ENCODE results near the gene ZNF213.
A peak's percentile ranks its signal among the peaks of the same experiment; 100 is the strongest.

ZNF213 gene, protein sequence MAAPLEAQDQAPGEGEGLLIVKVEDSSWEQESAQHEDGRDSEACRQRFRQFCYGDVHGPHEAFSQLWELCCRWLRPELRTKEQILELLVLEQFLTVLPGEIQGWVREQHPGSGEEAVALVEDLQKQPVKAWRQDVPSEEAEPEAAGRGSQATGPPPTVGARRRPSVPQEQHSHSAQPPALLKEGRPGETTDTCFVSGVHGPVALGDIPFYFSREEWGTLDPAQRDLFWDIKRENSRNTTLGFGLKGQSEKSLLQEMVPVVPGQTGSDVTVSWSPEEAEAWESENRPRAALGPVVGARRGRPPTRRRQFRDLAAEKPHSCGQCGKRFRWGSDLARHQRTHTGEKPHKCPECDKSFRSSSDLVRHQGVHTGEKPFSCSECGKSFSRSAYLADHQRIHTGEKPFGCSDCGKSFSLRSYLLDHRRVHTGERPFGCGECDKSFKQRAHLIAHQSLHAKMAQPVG

DNA sequence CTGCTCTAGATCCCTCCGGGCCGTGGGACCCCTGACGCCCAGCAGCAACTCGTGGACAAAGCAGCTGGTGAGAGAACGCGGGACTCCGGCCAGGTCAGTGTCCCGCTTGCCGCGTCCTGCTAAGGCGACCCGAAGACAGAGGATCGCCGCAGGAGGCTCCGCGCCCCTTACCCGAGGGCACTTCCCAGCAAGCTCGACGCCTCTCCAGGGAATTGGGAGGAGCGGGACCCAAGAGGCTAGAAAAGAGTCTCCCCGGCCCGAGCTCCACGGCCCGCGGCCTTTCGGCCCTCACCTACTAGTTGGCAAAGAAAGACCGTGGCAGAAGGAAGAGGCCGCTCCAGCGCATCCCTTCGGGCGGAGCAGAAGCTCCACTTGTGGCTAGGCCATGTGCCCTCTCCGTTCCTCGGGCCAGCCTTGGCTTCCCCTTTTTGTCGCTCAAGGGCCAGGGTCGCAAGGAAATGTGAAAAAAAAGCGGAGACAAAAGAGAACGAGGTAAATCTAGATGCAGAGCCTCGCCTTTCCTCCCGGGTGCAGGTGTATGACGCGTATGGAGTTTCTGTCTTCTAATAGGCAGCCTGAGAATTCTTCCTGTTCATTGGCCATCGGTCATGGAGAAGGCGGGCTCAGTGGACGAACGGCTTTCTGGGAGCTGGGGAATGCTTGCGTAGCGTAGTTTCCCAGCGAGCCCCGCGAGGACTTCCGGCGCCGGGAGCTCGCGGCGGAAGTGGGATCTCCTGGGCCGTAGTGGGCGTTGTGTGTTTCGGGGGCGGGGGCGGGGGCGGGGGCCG, at the start of gene ZNF213:
ZNF213 (plus strand) TSS at position 692 of the 788 bp plus-strand sequence. CDS start 2,252 bp downstream, outside the sequence.
- DNase-seq (ENCODE audit: low read depth in 2 of 2), result peak; percentile 78 to 83

DNA sequence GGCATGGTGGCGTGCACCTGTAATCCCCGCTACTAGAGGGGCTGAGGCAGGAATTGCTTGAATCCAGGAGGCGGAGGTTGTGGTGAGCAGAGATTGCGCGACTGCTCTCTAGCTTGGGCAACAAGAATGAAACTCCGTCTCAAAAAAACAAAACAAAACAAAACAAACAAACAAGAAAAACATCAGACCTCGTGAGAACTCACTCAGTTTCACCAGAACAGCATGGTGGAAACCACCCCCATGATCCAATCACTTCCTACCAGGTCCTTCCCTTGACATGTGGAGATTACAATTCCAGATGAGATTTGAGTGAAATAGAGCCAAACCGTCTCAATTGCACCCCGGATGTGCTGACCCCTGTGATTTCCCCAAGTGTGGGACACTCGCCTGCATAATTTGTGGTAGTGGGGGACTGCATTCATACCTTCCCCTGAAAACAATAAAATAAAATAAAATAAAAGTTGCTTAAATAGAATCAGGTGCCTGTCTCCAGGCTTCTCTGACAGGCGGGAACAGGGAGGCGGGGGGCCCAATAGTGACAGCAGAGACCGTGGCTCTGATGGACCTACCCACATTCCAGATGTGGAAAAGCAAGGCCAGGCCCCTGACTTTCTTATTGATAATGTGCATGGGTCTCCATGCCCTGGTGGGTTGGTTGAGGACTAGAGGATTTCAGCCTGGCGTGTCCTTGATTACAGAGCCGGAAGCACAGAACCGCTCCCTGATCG, 48.8 kb upstream of the ZNF213 start:
- no peak for DNase-seq (ENCODE audit: low read depth in 2 of 2)

DNA sequence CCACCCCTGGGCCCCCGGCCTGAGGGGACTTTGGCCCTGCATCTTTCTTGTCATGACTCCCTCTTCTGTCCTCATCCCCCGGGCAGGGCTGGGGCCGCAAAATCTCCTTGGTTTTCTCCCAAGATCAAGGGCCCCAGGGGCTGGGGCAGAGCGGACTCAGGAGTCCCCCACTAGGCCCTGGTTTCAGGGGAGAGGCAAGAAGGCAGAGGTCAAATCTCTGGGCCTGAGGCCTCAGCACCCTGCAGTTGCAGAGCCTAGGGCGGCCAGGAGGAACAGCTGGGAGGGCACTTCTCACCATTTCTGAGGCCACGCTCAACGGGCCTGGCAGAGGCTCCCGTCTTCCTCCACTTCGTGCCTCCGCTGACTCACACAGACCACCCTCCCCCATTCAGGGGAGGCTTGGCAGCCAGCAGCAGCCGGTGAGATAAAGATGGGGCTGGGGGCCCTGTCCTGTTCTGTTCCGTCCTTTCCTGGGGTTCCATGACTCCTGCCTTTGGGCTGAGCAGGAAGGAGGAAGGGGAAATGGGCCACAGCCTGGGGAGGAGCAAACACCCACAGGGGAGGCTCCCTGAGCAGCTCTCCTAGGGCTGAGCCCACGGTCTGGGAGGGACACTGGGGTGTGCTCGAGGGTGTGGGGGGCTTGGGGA, 48.1 kb upstream of the ZNF213 start:
- DNase-seq (ENCODE audit: low read depth in 2 of 2), result no peak

DNA sequence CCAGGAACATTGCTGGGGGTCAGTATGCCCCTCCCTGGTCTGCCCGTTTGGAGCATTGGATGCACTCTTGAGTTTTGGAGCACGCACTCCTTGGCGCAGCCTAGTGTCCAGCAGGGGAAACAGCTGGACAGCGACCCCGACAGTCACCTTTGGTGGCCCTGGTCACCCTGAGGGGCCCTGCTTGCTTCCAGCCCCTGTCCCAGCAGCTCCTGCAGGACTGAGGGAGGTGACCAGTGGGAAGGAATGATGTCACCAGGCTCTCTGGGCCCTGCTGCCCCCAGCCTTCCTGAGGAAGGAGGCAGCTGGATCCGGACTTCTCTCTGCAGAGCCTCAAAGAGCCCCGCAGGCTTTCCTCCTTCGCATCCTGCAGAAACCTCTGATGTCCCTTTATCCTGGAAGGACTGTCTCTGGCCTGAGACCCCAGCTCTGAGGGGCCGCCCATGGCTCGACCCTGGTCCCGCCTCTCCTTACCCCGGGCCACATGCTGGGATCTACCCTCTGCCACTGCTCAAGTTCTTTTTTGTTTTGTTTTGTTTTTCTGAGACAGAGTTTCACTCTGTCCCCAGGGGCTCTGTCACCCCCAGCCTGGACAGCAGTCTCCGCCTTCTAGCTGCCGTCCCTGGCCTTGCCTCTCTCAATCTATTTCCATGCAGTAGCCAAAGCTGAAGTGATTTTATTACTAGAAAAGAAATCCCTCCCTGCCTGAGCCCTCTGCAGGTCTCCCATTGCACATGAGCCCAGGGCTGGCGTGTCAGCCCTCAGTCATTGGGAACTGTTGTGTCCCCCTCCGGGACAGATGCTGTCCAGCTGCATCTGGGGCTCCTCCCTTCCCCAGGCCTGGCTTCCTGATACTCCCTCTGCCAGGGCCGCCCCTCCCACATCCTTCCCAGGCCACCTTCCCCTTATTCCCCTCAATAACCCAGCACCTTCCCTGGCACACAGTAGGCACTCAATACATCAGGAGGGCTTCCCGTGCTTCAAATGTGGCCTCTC, 47.3 kb upstream of the ZNF213 start:
- no peak for DNase-seq (ENCODE audit: low read depth in 2 of 2)

DNA sequence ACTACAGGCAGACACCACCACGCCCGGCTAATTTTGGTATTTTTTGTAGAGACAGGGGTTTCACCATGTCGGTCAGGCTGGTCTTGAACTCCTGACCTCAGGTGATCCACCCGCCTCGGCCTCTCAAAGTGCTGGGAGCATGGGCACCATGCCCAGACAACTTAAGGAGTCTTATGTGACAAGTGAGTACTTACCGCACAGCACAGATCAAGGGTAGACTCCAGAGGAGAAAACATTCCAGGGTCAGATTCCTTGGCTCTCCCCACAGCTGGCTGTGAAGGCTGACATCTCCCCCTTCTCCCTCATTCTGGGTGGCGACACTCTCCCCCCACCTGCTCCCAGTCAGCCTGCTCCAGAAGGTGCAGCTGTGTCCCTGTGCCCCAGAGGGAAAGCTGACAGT, 46.4 kb upstream of the ZNF213 start:
- no peak for DNase-seq (ENCODE audit: low read depth in 2 of 2)

DNA sequence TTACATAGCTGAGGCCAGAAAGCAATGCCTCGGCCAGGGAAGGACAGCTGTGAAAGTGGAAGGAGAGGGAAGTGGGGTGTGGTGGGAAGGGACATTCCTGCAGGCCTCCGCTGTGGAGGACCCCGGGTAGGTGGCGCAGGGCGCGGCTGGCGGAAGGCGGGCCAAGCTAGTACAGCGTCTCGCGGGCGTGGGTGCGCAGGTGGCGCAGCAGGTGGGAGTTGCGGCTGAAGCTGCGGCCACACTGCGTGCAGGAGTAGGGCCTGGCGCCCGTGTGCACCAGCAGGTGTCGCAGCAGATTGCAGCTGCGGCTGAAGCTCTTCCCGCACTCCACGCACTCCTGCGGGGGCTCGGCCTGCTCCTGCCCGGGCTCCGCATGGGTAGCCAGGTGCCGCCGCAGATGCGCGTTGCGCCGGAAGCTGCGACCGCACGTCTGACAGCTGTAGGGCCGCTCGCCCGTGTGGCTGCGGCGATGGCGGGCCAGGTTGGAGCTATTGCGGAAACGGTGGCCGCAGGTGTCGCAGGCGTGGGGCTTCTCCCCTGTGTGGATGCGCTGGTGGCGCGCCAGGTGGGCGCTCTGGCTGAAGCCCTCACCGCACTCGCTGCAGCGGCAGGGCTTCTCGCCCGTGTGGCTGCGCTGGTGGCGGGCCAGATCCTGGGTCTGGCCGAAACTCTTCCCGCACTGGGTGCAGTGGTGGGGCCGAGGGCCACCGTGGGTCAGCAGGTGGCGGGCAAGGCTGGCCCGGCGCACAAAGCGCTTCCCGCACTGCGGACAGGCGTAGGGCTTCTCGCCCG, 45.7 kb upstream of the ZNF213 start:
- DNase-seq (ENCODE audit: low read depth in 2 of 2), result no peak

DNA sequence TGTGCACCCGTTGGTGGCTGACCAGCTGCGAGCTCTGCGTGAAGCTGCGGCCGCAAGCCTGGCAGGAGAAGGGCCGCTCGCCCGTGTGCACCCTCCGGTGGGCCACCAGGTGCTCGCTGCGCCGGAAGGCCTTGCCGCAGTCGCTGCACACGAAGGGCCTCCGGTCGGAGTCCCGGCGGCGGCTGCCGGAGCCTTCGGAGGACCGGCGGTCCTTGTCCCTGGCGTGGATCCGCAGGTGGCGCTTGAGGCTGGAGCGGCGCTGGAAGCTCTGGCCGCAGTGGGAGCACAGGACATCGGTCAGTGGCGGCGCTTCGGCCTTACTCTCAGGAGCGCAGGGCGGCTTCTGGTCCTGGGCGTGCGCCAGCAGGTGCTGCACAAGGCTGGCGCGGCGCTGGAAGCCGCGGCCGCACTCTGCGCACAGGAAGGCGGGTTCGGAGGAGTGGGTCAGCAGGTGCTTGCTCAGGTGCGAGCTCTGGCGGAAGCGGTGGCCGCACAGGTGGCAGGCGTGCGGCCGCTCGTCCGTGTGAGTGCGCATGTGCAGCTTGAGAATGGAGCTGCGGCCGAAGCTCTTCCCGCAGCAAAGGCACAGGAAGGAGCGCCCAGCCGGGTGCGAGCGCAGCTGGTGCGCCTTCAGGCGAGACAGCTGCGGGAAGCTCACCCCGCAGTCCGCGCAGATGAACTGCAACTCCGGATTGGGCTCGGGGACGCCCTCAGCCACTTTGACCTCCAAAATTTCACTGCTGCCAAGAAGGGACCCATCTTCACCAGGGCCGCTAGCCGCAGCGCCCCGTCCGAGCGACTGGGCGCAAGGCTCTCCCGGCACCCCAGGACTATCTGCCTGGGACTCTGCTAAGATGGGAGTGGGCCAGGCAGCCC, 44.9 kb upstream of the ZNF213 start:
- no peak for DNase-seq (ENCODE audit: low read depth in 2 of 2)

DNA sequence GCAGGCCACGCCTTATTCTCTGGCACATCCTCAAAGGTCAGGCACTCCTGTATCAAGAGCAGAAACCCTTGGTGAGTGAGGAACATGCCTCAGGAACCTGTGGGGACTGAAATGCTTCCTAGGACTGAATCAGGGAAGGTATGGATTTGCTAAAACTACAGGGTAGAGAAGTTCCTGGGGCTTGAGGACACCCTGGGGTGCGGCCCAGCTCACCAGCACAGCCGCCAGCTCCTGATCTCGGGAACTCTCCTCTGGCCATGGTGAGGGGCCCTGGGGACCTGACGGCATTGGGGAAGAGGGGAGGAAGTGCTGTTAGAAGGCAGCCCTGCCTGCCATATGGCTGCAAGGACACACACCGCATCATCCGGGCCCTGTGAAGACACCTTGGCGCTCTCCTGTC, 43.3 kb upstream of the ZNF213 start:
- no peak for DNase-seq (ENCODE audit: low read depth in 2 of 2)

DNA sequence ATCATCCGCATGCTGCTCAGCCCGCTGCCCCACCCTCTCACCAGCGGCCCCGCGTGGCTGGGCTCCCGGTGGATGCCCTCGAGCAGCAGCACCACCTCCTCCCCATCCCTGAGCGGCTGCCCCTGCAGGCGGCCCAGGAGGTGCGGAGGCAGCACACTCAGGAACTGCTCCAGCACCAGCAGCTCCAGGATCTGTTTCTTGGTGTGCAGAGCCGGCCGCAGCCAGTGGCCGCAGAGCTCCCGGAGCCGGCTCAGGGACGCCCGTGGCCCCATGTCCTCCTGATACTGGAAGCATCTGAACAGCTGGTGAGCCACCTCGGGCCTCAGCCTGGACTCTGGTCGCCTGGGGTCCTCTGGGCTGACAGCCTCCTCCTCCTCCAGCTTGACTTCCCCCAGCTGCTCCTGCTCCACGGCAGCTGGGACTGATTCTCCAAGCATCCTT, 42.3 kb upstream of the ZNF213 start:
- DNase-seq (ENCODE audit: low read depth in 2 of 2), result no peak

DNA sequence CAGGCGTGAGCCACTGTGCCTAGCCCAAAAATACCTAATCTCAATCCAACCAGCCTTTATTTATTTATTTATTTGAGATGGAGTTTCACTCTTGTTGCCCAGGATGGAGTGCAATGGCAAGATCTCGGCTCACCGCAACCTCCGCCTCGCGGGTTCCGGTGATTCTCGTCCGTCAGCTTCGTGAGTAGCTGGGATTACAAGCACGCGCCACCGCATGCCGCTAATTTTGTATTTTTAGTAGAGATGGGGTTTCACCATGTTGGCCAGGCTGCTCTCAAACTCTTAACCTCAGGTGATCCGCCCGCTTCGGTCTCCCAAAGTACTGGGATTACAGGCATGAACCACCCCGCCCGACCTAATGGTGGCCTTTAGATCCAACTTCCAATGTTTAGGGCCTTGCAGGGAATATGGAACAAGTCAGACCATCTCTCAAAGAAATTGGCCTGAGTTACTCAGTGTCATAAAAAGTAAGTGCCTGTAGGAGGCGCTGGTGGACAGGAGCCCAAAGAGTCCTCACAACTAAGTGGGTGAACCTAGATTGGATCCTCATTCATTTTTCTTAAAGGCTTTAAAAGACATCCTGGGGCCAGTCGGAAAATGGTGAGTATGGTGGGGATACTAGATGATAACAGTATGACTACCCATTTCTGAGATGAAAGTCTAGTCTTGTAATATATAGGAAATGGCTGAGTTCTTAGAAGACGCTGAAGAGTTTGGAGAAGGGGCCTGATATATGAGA, 40.4 kb upstream of the ZNF213 start:
- no peak for DNase-seq (ENCODE audit: low read depth in 2 of 2)

DNA sequence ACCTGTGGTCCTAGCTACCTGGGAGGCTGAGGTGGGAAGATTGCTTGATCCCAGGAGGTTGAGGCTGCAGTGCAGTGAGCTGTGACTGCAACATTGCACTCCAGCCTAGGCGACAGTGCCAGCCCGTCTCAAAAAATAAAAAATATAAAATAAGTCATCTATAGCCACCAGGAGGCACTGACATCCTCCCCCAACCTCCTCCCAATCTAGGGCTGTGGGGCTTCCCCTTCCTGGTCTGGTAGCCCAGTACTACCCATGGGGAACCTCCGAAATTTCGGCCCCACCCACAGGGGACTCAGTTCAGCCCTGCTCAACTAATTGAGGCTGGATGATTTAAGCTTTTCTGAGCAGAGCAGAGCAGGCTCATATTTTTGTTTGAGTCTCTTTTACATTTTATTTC, 39.0 kb upstream of the ZNF213 start:
- DNase-seq (ENCODE audit: low read depth in 2 of 2), result no peak

DNA sequence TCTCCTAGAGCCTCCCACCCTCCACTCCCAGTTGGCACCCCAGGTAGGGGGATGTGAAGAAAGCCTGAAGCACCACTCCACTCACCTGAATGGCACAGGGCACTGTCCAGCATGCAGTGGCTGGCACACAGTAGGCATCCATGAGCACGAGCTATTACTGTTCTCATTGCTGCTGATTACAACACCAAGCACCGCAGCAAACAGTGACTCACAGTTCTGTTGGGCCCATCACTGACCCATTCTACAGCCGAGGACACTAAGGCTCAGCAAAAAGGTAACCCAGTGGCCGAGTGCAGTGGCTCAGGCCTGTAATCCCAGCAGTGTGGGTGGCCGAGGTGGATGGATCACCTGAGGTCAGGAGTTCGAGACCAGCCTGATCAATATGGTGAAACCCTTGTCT, 38.5 kb upstream of the ZNF213 start:
- no peak for DNase-seq (ENCODE audit: low read depth in 2 of 2)

DNA sequence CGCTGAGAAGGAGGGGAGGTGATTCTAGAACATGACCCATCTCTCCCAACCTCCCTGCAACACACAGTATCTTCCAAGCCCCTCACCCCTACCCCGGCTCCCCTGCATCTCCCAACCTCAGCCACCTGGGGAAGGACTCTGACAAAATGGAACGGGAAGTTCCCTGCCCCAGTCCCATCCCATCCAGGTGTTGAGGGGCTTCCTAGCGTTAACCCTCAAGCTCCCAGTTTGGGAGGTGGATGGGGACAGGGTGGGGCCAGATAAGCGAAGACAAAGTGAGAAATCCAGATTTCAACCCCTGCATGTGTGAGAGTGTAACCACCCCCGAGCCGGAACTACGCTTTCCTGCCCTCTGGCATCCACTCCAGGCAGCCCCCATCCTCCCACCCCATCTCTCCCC, 37.6 kb upstream of the ZNF213 start:
- no peak for DNase-seq (ENCODE audit: low read depth in 2 of 2)

DNA sequence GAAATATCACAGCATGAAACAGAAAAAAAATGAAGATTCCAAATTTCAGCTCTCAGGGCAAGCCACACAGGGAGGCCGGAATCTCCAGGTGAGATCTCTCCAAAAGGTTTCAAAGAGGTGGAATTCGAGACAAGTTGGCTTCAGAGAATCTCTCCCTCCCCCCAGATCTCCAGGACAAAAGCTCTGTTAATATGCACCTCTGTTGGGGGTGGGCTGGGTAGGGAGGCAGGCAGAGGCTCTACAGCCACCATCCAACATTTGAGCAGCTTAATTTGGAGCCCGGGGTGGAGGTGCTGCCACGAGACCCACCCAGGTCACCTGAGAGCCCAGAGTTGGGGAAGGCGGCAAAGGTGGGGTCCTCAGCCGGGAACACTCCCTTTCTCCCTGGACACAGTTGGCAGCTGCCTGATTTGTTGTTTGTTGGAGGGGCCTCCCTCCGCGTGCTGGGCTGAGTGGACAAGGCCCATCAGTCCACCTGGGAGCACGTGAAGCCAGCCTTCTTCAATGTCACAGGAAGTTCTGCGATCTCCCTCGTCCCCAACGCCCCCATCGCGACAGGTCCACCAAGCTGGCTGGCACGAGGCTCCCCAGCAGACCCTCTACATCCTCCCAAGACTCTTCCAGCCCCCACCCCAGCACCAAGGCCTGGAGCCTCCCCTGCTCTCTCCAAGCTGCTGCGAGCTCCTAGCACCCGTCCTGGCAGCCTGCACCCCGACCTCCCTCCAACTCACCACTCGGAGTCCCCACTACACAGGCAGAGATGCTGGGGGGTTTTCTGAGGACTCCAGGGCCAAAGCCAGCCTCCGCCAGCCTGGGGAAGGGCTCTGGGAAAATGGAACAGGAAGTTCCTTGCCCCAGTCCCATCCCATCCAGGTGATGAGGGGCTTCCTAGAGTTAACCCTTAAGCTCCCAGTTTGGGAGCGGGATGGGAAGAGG, 36.1 kb upstream of the ZNF213 start, which contains the start of gene ZSCAN10:
ZSCAN10 (minus strand) TSS at position 836 of the 936 bp plus-strand sequence. CDS start 6,357 bp downstream, outside the sequence.
- DNase-seq (ENCODE audit: low read depth in 2 of 2), result no peak

DNA sequence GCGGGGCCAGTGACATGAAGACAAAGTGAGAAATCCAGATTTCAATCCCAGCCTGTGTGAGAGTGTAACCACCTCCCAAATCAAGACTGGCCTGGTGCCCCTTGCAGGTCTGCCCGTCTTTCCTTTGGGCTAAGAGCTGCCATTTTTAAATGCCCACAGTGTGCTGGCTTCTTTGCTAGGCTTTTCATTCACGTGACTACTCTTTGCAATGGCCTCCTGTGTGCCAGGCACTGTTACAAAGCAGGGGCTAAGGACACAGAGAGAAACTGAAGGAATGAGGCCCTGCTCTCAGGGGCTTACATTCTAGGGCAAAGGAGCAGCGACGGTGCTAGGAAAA, 35.5 kb upstream of the ZNF213 start:
- DNase-seq (ENCODE audit: low read depth in 2 of 2), result no peak

DNA sequence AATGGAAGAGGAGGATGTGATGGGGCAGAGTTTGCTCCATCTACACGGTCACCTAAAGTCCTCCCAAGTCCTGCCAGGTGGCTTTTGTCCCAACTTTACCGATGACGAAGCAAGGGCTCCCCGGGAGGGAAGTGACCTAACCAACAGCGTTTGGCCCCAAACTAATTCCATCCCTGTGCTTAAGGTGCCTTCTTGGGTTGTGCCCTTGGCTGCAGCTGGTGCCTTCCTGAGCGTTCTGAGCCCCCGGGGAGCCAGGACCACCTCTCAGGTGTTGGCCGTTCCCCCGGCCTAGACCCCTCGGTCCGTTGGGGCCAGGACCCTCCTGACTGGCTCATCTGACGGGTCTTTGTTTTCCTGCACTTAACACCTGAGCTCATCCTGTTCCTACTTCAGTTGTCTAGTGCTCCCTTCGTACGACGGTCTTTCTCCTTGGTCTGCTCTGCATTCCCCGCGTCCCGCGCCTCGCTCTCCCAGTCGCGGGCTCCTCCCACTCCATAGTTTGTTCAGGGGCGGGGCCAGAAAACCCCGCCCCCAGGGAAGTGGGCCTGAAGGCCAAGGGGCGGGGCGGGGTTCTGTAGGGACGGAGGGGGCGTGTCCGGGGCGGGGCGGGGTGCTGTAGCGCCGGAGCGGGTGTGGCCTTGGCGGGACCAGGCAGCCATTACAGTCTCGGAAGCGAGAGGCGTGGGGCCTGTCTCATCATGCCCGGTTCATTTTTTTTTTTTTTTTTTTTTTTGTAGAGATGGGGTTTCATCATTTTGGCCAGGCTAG, 34.9 kb upstream of the ZNF213 start:
- DNase-seq (ENCODE audit: low read depth in 2 of 2), result peak; percentile 92 to 96
